Tibial nerve (tissue), 3 donors: Measurements from ENCODE around the gene PDGFA.

Experiments
- CTCF ChIP-seq, 5 experiments: fragments of 200-600 bp in 3 of 5; fragments of 450-650 bp in 2 of 5; sonication (generic) in 3 of 5; IDR thresholded peaks; one replicate each; pipeline ENCODE4 v1.5.1; 2016 to 2019; ENCODE audit warnings: antibody characterized with exemption in 5 of 5, mild to moderate bottlenecking in 3 of 5, moderate library complexity in 2 of 5
- POLR2A ChIP-seq, 2 donors: fragments of 450-650 bp; IDR thresholded peaks; one replicate each; pipeline ENCODE4 v1.6.1; 2017; ENCODE audit warnings: antibody characterized with exemption in 2 of 2, mild to moderate bottlenecking in 2 of 2, moderate library complexity in 2 of 2

- TF ChIP-seq POLR2A (IDR thresholded peaks at IDR 0.05) (no peak), CTCF (IDR thresholded peaks at IDR 0.05) (no peak)
These were observed 33.4 kb downstream of the PDGFA start for GRCh38 chr7:486216-486743.
